HG03460 (cell line): ENCODE measurements around the gene IL6ST.
"Not testable (repeated sequence)": the region's sequence is repeated elsewhere in the genome, so short reads cannot be mapped to it uniquely, and the experiment has no call there.

Source experiments
- ATAC-seq: cut with Tn5 transposase; IDR thresholded peaks from one replicate; pipeline ENCODE4 v1.9.1; 2021; ENCODE audit not compliant: unreplicated experiment

The IL6ST gene

DNA sequence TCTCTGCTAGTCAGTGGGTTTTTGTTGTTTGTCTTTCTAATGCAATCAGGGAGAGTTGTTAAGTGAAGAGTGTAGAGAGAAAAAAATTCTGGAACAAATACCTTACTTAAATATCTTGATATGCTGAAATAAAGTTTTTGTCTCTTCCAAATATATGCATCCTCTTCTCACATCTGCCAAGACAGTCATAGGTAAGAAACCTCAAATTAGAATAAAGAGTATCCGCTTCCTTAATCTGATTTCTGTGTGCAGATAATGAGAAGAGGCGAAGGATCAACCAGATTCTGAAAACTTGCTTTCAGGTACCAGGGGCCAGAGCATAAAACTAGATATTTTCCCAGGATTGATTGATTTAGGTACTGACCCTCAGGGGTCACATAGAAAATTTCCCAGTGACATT, 11.3 kb upstream of the IL6ST start:
- ATAC-seq = no peak

GRCh38 chr5:56004874-56005273, 10.1 kb upstream of the IL6ST start:
- ATAC-seq = no peak

DNA sequence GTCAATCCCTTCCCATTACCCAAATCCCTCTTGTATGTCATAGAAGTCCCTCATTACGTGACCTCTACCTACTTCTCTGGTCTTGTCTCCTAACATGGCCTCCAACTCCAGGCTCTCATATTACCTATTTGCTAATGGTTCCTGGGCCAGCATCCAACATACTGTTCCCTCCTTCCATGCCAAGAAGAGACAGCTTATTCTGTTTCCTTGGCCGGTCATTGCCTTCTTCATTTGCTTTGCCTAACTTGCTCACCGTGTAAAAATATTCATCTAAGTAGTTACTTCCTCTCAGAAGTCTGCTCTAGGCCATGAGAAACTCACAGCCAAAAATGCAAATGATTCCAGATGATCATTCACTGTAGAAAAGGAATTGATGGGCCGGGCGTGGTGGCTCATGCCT, 8.9 kb upstream of the IL6ST start:
- no peak for ATAC-seq

GRCh38 chr5:56003179-56003578, 8.4 kb upstream of the IL6ST start:
- ATAC-seq = no peak

DNA sequence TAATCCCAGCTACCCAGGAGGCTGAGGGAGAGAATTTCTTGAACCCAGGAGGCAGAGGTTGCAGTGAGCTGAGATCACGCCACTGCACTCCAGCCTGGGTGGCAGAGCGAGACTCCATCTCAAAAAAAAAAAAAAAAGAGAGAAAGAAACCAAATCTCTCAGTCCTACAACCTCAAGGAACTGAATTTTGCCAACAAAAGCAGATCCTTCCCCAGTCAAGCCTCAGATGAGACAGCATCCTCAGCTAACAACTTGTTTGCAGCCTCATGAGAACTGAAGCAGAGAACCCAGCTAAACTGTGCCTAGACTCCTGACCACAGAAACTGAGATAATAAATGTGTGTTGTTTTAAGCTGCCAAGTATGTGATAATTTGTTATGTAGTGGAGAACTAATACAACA, 7.5 kb upstream of the IL6ST start:
- no peak for ATAC-seq

- not testable (repeated sequence) for ATAC-seq
These were observed 5.5 kb upstream of the IL6ST start for GRCh38 chr5:56000221-56000620.

DNA sequence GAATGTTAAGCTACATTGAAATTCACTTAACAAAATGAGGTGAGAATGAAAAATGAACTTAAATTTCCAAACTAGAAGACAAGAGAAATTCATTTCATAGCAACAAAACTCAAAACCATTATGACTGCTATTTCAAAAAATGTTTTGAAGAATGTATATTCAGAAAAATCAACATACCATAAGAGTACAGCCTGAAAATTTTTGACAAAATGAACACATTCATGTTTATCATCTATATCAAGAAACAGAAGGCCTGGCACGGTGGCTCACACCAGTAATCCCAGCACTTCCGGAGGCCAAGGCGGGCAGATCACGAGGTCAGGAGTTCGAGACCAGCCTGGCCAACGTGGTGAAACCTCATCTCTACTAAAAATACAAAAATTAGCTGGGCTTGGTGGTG, 4.2 kb upstream of the IL6ST start:
- no peak for ATAC-seq

DNA sequence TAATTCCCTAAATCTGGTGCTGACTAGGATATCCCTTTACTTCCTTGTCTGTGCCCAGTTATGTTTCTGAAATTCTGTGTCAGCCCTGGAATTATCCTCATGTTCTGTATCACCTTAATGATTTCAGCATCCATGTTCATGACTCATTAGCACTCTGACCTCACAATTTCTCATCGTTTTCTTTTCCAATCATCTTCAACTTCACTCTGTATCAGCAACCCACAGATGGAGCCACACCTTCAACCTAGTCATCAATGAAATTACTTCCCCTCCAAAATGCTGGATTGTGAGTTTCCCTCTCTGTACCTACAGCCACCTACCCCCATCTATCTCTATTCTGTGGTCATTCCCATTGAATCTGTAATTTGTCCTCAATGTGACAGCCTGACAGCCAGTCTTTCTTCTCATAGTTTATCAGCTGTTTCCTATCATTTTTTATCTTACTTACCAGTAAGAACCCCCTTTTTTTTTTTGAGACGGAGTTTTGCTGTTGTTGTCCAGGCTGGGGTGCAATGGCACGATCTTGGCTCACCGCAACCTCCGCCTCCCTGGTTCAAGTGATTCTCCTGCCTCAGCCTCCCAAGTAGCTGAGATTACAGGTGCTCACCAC, 3.1 kb upstream of the IL6ST start:
- ATAC-seq = no peak

DNA sequence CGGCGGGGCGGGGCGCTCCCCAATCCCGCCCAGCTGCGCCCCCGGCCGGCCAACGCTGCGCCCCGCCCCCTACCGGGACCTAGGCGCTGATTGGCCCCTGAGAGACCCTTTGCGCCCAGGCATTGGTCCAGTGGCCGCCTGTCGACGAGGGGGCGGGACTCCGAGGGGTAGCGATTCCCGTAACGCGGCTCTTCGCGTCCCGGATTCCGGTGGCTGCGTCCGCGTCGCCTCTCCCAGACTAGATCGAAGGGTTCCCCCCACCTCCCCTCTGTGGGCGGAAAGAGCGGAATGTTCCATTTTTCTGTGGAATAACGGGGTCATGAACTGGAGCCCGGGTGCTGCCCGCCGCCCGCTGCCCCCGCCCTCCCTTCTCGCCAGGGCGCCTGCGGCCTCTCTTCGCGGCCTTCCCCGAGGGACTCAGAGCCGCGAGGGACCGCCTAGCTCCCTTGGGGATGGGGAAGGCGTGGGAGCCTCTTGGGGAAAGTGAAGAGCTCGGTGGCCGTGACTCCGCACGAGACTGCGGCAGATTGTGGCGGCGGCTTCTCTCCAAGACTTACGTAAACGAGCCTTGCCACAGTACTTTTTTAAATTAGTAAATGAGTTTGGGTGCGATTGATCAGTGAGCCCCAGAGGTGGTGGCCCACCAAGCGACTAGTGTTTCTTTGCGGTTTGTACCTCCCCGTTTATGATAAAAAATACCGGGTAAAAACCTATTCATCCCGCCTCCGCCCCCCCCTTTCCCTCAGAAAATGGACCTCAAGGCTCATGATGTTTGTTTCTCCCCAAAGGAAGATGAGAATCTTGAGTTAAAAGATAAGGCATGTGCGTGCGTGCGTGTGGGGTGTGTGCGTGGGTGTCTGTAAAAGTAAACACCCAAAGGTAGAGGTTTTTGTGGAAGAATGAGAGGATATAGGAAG, 493 bp upstream of the IL6ST start:
- peak; percentile 93 for ATAC-seq

DNA sequence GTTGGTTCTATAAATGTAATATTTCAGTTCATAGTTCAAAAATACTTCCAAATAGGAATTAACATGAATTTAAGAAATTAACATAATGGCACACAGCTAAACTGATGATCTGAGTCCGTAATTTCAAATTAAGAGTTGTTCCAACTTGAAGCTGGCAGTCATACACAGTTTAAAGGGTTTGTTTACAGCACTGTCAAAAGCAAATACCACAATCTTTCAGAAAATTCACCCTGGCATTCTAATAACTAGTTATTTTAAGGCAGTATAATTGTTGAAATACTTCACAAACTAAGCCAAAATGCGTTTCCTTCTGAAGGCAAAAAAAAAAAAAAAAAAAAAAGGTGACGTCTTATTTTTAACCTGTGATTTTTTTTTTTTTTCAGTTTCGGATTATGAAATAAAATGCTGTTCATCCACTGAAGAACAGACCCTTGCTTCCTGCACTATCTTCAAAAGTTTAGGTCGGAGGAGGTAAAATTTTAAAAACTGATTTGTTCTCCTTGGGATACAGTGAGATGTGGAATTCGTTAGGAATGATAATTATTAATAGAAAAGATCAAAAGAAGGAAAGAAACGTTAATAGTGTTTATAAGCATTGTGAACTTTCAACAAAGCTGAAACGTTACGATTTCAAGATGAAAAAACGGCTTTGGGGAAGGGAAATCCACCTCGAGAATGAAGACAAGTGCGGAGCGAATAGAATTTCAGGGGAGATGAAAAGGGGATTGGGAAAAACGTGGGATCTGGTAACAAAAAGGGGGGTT, 850 bp downstream of the IL6ST start:
- ATAC-seq = no peak

GRCh38 chr5:55993013-55993412, 1.8 kb downstream of the IL6ST start:
- no peak for ATAC-seq

- ATAC-seq = no peak
These were observed 2.8 kb downstream of the IL6ST start for GRCh38 chr5:55991768-55992486.

- not testable (repeated sequence) for ATAC-seq
These were observed 3.9 kb downstream of the IL6ST start for GRCh38 chr5:55990895-55991294.

DNA sequence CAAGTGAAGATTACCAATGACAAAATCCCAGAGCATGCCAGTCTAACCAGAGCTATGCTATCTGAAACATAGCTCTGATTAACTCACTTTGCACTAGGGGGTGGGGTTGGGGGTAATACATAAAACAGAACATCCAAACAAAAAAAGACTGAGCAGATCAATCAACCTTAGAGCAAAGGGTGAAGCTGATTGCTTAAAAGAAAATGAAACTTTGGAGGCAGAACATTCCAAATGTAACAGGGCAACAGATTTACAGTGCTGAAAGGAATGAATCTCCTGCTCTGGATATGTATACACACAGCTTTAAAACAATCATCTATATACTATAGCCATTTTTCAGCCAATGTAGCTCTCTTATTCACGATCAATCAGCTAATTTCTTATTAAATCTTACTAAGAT, 4.9 kb downstream of the IL6ST start:
- no peak for ATAC-seq

- no peak for ATAC-seq
These were observed 5.7 kb downstream of the IL6ST start for GRCh38 chr5:55988979-55989638.

- ATAC-seq = not testable (repeated sequence)
These were observed 6.3 kb downstream of the IL6ST start for GRCh38 chr5:55988428-55988827.

DNA sequence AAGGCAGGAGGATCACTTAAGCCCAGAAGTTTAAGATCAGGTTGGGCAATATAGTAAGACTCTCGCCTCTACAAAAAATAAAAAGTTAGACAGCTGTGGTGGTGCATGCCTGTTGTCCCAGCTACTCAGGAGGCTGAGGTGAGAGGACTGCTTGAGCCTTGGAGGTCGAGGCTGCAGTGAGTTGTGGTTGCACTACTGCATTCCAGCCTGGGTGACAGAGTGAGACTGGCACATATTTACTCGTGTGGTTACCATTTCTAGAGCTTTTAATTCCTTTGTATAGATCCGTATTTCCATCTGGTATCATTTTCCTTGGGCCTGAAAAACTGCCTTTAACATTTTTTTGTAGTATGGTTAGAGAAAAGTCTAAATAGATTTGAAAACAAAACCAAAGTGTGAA, 7.8 kb downstream of the IL6ST start:
- ATAC-seq = no peak

- no peak for ATAC-seq
These were observed 9.6 kb downstream of the IL6ST start for GRCh38 chr5:55985181-55985580.

- no peak for ATAC-seq
These were observed 10.8 kb downstream of the IL6ST start for GRCh38 chr5:55983986-55984385.

- no peak for ATAC-seq
These were observed 11.8 kb downstream of the IL6ST start for GRCh38 chr5:55982957-55983381.

DNA sequence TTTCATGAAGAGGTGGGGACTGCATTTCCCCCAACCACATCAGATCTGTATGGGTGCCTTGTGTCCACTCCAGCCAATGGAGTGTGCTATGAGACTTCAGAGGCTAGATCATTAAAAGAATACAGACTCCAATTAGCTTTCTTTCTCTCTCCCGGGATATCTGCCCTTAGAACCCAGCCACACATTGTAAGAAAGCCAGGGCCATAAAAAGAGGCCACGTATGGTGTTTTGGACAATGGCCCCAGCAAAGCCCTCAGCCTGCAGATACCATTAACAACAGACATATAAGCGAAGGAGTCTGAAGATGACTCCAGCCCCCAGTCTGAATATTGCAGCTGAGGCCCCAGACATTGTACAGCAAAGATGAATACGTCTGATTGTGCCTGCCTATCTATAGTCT, 21.5 kb downstream of the IL6ST start:
- ATAC-seq = no peak
